ENCODE data around the gene MRPS9.

Gene MRPS9

GRCh38 chr2:105139556-105140239 lies 101.8 kb downstream of the MRPS9 start:
- DNase-seq: no peak
- in situ Hi-C loops (cut with HindIII; ENCODE audit: low pct_ligation_motif_present, low pct_unique_long_range_greater_than_20kb, low sequenced_read_pairs): no loop called here

GRCh38 chr2:105140240-105140568 lies 102.3 kb downstream of the MRPS9 start:
- DNase-seq: no peak
- in situ Hi-C loops (cut with HindIII; ENCODE audit: low pct_ligation_motif_present, low pct_unique_long_range_greater_than_20kb, low sequenced_read_pairs): no loop called here

- in situ Hi-C loops (cut with HindIII; ENCODE audit: low pct_ligation_motif_present, low pct_unique_long_range_greater_than_20kb, low sequenced_read_pairs): no loop called here
- no peak for DNase-seq
Observed at GRCh38 chr2:105141099-105141614, 103.3 kb downstream of the MRPS9 start.

GRCh38 chr2:105142239-105142638 lies 104.4 kb downstream of the MRPS9 start:
- DNase-seq: no peak
- in situ Hi-C loops (cut with HindIII; ENCODE audit: low pct_ligation_motif_present, low pct_unique_long_range_greater_than_20kb, low sequenced_read_pairs): no loop called here

GRCh38 chr2:105143094-105143466 lies 105.2 kb downstream of the MRPS9 start:
- DNase-seq: no peak
- in situ Hi-C loops (cut with HindIII; ENCODE audit: low pct_ligation_motif_present, low pct_unique_long_range_greater_than_20kb, low sequenced_read_pairs): no loop called here

- no peak for DNase-seq
- in situ Hi-C loops (cut with HindIII; ENCODE audit: low pct_ligation_motif_present, low pct_unique_long_range_greater_than_20kb, low sequenced_read_pairs): no loop called here
Observed at GRCh38 chr2:105143467-105144151, 105.7 kb downstream of the MRPS9 start.

- no peak for DNase-seq
- in situ Hi-C loops (cut with HindIII; ENCODE audit: low pct_ligation_motif_present, low pct_unique_long_range_greater_than_20kb, low sequenced_read_pairs): no loop called here
Observed at GRCh38 chr2:105144152-105144940, 106.5 kb downstream of the MRPS9 start.

- in situ Hi-C loops (cut with HindIII; ENCODE audit: low pct_ligation_motif_present, low pct_unique_long_range_greater_than_20kb, low sequenced_read_pairs): no loop called here
- no peak for DNase-seq
Observed at GRCh38 chr2:105144941-105145300, 107.1 kb downstream of the MRPS9 start.

- no peak for DNase-seq
- in situ Hi-C loops (cut with HindIII; ENCODE audit: low pct_ligation_motif_present, low pct_unique_long_range_greater_than_20kb, low sequenced_read_pairs): no loop called here
Observed at GRCh38 chr2:105149272-105149671, 111.4 kb downstream of the MRPS9 start.

Measured in ACHN (cell line).